ENCODE data around the gene PLAGL2. TPM values are rescaled to one million over a fixed set of nuclear protein-coding genes. Genes with fewer than 3 reads are reported as not detected.

The PLAGL2 gene
- total RNA-seq, 1 experiment from 2014 or later: 44.4 TPM

- Histone ChIP-seq H4K8ac (replicated peaks; ENCODE audit: insufficient read length, low read depth, low read length) (no peak overlapping the region), H2BK5ac (ENCODE audit: insufficient read length, low read length) (no peak overlapping the region), H4K5ac (ENCODE audit: insufficient read length, low read depth, low read length) (no peak overlapping the region), H3K23me2 (ENCODE audit: insufficient read length, low read depth, low read length, poor library complexity, severe bottlenecking) (no peaks in the 10 kb centered on the region), H3K27ac (ENCODE audit: insufficient read length, low read depth, low read length) (no peak overlapping the region), H2AFZ (ENCODE audit: low read length) (no peak overlapping the region), H3K9ac (ENCODE audit: extremely low read depth, insufficient read length, low read length) (no peak overlapping the region), H3K9me3 (ENCODE audit: control insufficient read depth, low read depth, low read length) (no peaks in the 10 kb centered on the region), H3K4me1 (ENCODE audit: insufficient read depth, low read length) (no peaks in the 10 kb centered on the region), H3K4ac (ENCODE audit: low read depth, low read length) (no peak overlapping the region), H3K79me2 (ENCODE audit: insufficient read depth, low read length) (no peaks in the 10 kb centered on the region), H3K79me1 (ENCODE audit: insufficient read depth, low read depth, low read length, poor library complexity, severe bottlenecking) (no peaks in the 10 kb centered on the region), H2BK15ac (ENCODE audit: low read depth, low read length) (no peak overlapping the region), H3T11ph (ENCODE audit: low read length) (no peak overlapping the region), H3K14ac (ENCODE audit: insufficient read depth, low read length) (no peak overlapping the region), H2BK120ac (ENCODE audit: low read depth, low read length, poor library complexity, severe bottlenecking) (no peak overlapping the region), H2BK12ac (ENCODE audit: insufficient read length, low read depth, low read length) (no peak overlapping the region), H4K20me1 (ENCODE audit: control insufficient read depth, insufficient read depth, insufficient read length) (no peaks in the 10 kb centered on the region), H3K4me2 (ENCODE audit: insufficient read depth, insufficient read length, low read length) (no peak overlapping the region), H2BK20ac (ENCODE audit: low read depth, low read length, poor library complexity, severe bottlenecking) (no peak overlapping the region), H3K18ac (ENCODE audit: insufficient read length, low read depth, low read length) (no peak overlapping the region), H4K91ac (ENCODE audit: insufficient read length, low read depth, low read length) (no peak overlapping the region), H2AK5ac (ENCODE audit: insufficient read length, low read length) (no peak overlapping the region), H3K23ac (ENCODE audit: insufficient read length, low read depth, low read length) (no peak overlapping the region), H3K27me3 (ENCODE audit: insufficient read depth, low read length) (no peaks in the 10 kb centered on the region), H3K56ac (ENCODE audit: insufficient read length, low read depth, low read length) (no peak overlapping the region)
- Mint-ChIP-seq H3K36me3 (ENCODE audit: insufficient read depth in 1 of 3, low read depth in 3 of 3) (peaks cover 27 to 80% (median 66%) of the 10 kb centered on the region in 3 experiments; a peak in 6 of 7 replicates), H3K27ac (0 out of 7 replicates have a peak overlapping the region, but pooled peaks of 1 of the 3 experiments have one; percentile 56), H3K9me3 (no peaks in the 10 kb centered on the region), H3K4me1 (peaks cover 2 to 7% of the 10 kb centered on the region in 2 experiments; a peak in 3 of 4 replicates), H3K27me3 (ENCODE audit: low read depth) (no peaks in the 10 kb centered on the region), H3K4me3 (no peak overlapping the region)
- TF ChIP-seq CTCF (conservative IDR thresholded peaks at IDR 0.05): no peak
- DNase-seq: no peak
- no CpG with 5 or more reads among the region's 11 CpGs for WGBS (ENCODE audit: extremely low coverage, insufficient read length, low lambda C conversion rate)
Measured at GRCh38 chr20:32158351-32158750, 49.2 kb downstream of the PLAGL2 start.

Data from H9 (cell line).